ENCODE results near the gene SECTM1. TPM values are rescaled to one million over a fixed set of nuclear protein-coding genes. Genes with fewer than 3 reads are reported as not detected.

SECTM1 gene
- total RNA-seq, 1 experiment from 2014 or later, result not detected

DNA sequence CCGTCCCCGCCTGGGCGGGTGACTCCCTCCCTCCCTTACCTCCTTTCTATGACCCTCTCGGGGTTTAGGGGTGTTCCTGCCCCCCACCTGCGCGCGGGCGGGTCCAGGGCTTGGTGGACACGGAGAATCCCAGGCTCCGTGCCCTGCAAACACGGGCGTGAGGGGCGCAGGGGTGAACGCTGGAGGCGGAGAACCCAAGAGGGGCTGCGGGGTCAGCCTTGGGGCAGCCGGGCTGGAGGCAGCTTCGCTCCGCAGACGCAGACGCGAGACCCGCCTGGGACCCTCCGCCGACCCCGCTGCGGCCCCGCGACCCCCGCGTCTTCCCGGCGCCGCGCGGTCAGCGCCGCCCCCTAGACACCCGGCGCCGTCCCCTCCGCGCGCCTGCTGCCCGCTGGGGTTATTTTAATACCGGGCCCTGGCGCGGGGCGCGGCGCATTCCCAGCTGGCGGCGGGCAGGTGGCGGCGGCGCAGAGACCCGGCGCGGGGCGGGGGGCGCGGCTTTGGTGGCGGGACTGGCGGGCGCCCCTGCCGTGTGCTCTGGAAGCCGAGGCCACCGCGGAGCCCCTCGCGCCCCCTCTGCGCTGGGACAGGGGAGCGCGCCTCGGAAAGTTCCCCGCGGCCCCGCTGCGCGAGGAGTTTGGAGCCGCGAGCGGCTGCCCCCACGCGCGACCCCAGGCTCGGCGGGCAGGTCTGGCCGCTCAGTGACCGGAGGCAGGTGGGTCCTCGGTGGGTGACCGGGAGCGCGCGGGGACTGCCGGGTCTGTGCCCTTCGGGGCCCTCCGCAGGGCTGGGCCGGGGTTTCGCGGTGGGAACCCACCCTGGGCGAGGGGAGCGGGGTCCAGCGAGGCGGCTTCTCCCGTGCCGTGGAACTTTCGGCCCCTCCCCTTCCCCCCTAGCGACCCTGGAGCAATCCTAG lies 38.0 kb upstream of the SECTM1 start, which contains the start of gene UTS2R:
Gene UTS2R, plus strand, starts transcription at position 433 of the 916 bp plus-strand sequence. CDS start 2,560 bp downstream, outside the sequence.
- H3K4me1 ChIP-seq (ENCODE audit: low read length), result no peaks in the 10 kb centered on the region
- no peak within 1 kb of the TSS for H3K4me2 ChIP-seq (ENCODE audit: low read depth, low read length, poor library complexity, severe bottlenecking)
- no peaks in the 10 kb centered on the region for H3K36me3 ChIP-seq (ENCODE audit: insufficient read depth, low read length)
- no peak within 1 kb of the TSS for H3K27ac ChIP-seq (ENCODE audit: low read length)
- no peaks in the 10 kb centered on the region for H3K9me2 ChIP-seq (replicated peaks; ENCODE audit: insufficient read depth, low read length)
- no peak within 1 kb of the TSS for H3K4me3 ChIP-seq (ENCODE audit: low read length)
- no peaks in the 10 kb centered on the region for H3K9me3 ChIP-seq (ENCODE audit: low read length)
- H3K9ac ChIP-seq (ENCODE audit: low read length), result no peak within 1 kb of the TSS
- no peaks in the 10 kb centered on the region for H4K20me1 ChIP-seq (ENCODE audit: insufficient read depth, low read depth, low read length)
- H3K27me3 ChIP-seq (ENCODE audit: low read length), result no peaks in the 10 kb centered on the region
- no peak within 1 kb of the TSS for H2AFZ ChIP-seq (ENCODE audit: low read length)
- DNase-seq, result no peak
- H3K79me2 ChIP-seq (ENCODE audit: low read length), result no peaks in the 10 kb centered on the region

DNA sequence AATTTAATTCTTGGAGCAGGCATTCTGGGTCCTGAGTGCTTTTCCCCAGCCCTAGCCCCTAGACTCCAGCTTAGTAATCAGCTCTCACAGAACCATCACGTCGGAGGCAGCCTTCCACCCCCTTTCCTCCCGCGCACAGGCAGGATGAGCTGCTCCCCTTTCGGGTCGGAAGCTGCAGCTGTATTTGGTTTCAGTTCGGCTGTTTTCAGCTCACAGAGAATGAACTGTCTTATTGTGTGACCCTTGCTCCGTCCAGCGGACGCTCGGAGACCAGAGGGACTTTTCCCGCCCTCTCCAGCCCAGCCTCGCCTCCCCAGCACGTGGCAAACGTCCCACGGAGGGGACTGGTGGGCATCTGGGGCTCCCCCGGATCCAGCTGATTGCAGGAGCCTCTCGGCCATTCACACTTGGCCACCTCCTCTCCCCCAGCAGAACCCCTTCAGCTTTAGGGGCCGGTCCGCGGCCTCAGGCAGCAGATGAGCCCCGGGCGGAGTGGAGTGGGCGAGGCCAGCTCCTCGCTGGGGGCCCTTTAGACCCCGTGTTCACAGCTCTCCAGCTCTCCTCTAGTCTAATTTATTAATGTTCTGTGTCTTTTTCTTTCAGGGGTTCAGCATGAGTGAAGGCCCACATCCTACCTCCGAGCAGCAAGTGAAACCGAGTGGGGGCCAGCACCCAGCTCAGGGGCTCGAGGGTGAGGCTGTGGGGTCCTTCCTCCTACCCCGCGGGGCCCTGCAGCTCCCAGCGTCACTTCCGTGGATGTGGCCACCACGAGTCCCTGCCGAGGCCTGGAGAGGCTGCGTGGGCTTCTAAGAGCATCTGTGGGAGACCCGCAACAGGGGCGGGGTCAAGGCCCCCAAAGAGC lies 37.1 kb upstream of the SECTM1 start:
- no peaks in the 10 kb centered on the region for H3K9me3 ChIP-seq (ENCODE audit: low read length)
- H3K36me3 ChIP-seq (ENCODE audit: insufficient read depth, low read length), result no peaks in the 10 kb centered on the region
- H2AFZ ChIP-seq (ENCODE audit: low read length), result no peak overlapping the region
- H3K79me2 ChIP-seq (ENCODE audit: low read length), result no peaks in the 10 kb centered on the region
- DNase-seq, result no peak
- no peak overlapping the region for H3K4me3 ChIP-seq (ENCODE audit: low read length)
- H3K9me2 ChIP-seq (replicated peaks; ENCODE audit: insufficient read depth, low read length), result no peaks in the 10 kb centered on the region
- H3K4me1 ChIP-seq (ENCODE audit: low read length), result no peaks in the 10 kb centered on the region
- no peaks in the 10 kb centered on the region for H3K27me3 ChIP-seq (ENCODE audit: low read length)
- no peak overlapping the region for H3K9ac ChIP-seq (ENCODE audit: low read length)
- no peak overlapping the region for H3K27ac ChIP-seq (ENCODE audit: low read length)
- H3K4me2 ChIP-seq (ENCODE audit: low read depth, low read length, poor library complexity, severe bottlenecking), result no peak overlapping the region
- H4K20me1 ChIP-seq (ENCODE audit: insufficient read depth, low read depth, low read length), result no peaks in the 10 kb centered on the region

DNA sequence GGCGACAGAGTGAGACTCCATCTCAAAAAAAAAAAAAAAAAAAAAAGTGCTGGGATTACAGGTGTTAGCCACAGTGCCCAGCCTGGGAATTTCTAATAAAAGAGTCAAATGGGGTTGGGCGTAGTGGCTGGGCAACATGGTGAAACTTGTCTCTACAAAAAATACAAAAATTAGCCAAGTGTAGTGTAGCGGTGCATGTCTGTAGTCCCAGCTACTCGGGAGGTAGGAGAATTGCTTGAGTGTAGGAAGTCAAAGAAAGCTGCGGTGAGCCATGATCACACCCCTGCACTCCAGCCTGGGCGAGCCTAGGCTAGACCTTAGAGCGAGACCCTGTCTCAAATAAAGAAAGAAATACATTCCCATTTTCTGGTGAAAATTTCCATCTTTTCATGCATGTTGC lies 35.6 kb upstream of the SECTM1 start:
- Histone ChIP-seq H3K27me3 (ENCODE audit: low read length) (no peaks in the 10 kb centered on the region), H3K9ac (ENCODE audit: low read length) (no peak overlapping the region), H3K9me3 (ENCODE audit: low read length) (no peaks in the 10 kb centered on the region), H3K4me1 (ENCODE audit: low read length) (no peaks in the 10 kb centered on the region), H3K27ac (ENCODE audit: low read length) (no peak overlapping the region), H3K4me2 (ENCODE audit: low read depth, low read length, poor library complexity, severe bottlenecking) (no peak overlapping the region), H3K79me2 (ENCODE audit: low read length) (no peaks in the 10 kb centered on the region), H4K20me1 (ENCODE audit: insufficient read depth, low read depth, low read length) (no peaks in the 10 kb centered on the region), H3K4me3 (ENCODE audit: low read length) (no peak overlapping the region), H2AFZ (ENCODE audit: low read length) (no peak overlapping the region), H3K9me2 (replicated peaks; ENCODE audit: insufficient read depth, low read length) (no peaks in the 10 kb centered on the region), H3K36me3 (ENCODE audit: insufficient read depth, low read length) (no peaks in the 10 kb centered on the region)
- no peak for DNase-seq

DNA sequence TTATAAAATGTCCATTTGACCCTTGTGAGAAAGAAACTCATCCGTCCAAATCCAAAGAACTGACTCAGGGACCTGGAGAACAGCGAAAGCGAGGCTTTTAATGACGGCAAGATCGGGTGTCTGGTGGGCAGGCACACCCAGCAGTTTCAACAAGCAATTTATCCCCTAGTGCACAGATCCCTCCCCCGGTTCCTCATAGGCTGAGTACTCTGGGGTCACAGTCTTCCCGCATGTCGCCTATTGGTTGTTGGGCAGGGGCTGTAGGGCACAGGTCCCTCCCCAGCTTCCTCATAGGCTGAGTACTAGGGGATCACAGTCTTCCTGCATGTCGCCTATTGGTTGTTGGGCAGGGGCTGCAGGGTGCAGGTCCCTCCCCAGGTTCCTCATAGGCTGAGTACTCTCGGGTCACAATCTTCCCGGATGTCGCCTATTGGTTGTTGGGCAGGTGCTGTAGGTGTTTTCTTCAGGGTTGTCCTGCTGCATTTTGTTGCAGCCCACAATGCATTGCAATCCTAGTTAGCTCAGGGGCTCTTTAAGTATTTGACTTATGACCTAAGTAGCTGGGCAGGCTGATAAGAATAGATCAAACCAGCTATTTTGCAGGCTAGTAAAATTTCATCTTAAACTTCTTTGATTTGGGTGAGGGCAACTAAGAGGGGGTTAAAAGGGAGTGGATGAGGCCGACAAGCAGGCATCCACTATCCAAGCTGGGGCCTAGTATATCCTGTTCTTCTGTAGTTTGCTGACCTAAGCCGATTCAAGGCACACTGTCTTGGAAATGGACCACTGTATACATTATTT lies 34.4 kb upstream of the SECTM1 start:
- H3K27ac ChIP-seq (ENCODE audit: low read length), result no peak overlapping the region

GRCh38 chr17:82366749-82367148 lies 33.2 kb upstream of the SECTM1 start:
- no peaks in the 10 kb centered on the region for H3K9me2 ChIP-seq (replicated peaks; ENCODE audit: insufficient read depth, low read length)
- H3K36me3 ChIP-seq (ENCODE audit: insufficient read depth, low read length), result no peaks in the 10 kb centered on the region
- no peaks in the 10 kb centered on the region for H3K9me3 ChIP-seq (ENCODE audit: low read length)
- no peaks in the 10 kb centered on the region for H4K20me1 ChIP-seq (ENCODE audit: insufficient read depth, low read depth, low read length)
- no peaks in the 10 kb centered on the region for H3K4me1 ChIP-seq (ENCODE audit: low read length)
- no peak for DNase-seq
- H3K27ac ChIP-seq (ENCODE audit: low read length), result no peak overlapping the region
- H3K79me2 ChIP-seq (ENCODE audit: low read length), result no peaks in the 10 kb centered on the region
- H3K4me2 ChIP-seq (ENCODE audit: low read depth, low read length, poor library complexity, severe bottlenecking), result no peak overlapping the region
- no peaks in the 10 kb centered on the region for H3K27me3 ChIP-seq (ENCODE audit: low read length)
- no peak overlapping the region for H2AFZ ChIP-seq (ENCODE audit: low read length)
- no peak overlapping the region for H3K9ac ChIP-seq (ENCODE audit: low read length)
- H3K4me3 ChIP-seq (ENCODE audit: low read length), result no peak overlapping the region

More for the DNA sequence above, 34.4 kb upstream of the SECTM1 start:
- H3K9me2 ChIP-seq (replicated peaks; ENCODE audit: insufficient read depth, low read length), result no peaks in the 10 kb centered on the region
- H3K27me3 ChIP-seq (ENCODE audit: low read length), result no peaks in the 10 kb centered on the region
- H3K4me2 ChIP-seq (ENCODE audit: low read depth, low read length, poor library complexity, severe bottlenecking), result no peak overlapping the region
- H3K9me3 ChIP-seq (ENCODE audit: low read length), result no peaks in the 10 kb centered on the region
- no peaks in the 10 kb centered on the region for H3K36me3 ChIP-seq (ENCODE audit: insufficient read depth, low read length)
- H3K4me1 ChIP-seq (ENCODE audit: low read length), result no peaks in the 10 kb centered on the region
- no peaks in the 10 kb centered on the region for H3K79me2 ChIP-seq (ENCODE audit: low read length)
- no peak overlapping the region for H2AFZ ChIP-seq (ENCODE audit: low read length)
- H3K9ac ChIP-seq (ENCODE audit: low read length), result no peak overlapping the region
- DNase-seq, result peak; percentile 71
- no peaks in the 10 kb centered on the region for H4K20me1 ChIP-seq (ENCODE audit: insufficient read depth, low read depth, low read length)
- no peak overlapping the region for H3K4me3 ChIP-seq (ENCODE audit: low read length)

- Histone ChIP-seq H3K36me3 (ENCODE audit: insufficient read depth, low read length) (no peaks in the 10 kb centered on the region), H3K9me2 (replicated peaks; ENCODE audit: insufficient read depth, low read length) (no peaks in the 10 kb centered on the region), H3K9me3 (ENCODE audit: low read length) (no peaks in the 10 kb centered on the region), H3K27me3 (ENCODE audit: low read length) (no peaks in the 10 kb centered on the region), H3K4me3 (ENCODE audit: low read length) (no peak overlapping the region), H3K27ac (ENCODE audit: low read length) (no peak overlapping the region), H3K79me2 (ENCODE audit: low read length) (no peaks in the 10 kb centered on the region), H3K9ac (ENCODE audit: low read length) (no peak overlapping the region), H4K20me1 (ENCODE audit: insufficient read depth, low read depth, low read length) (no peaks in the 10 kb centered on the region), H3K4me1 (ENCODE audit: low read length) (no peaks in the 10 kb centered on the region), H3K4me2 (ENCODE audit: low read depth, low read length, poor library complexity, severe bottlenecking) (no peak overlapping the region), H2AFZ (ENCODE audit: low read length) (no peak overlapping the region)
- no peak for DNase-seq
These were observed 32.2 kb upstream of the SECTM1 start for GRCh38 chr17:82365606-82366295.

- peaks cover 8% of the 10 kb centered on the region for H3K4me1 ChIP-seq (ENCODE audit: low read length)
- H3K9me2 ChIP-seq (replicated peaks; ENCODE audit: insufficient read depth, low read length), result no peaks in the 10 kb centered on the region
These were observed 28.5 kb upstream of the SECTM1 start for GRCh38 chr17:82361885-82362633.

More at GRCh38 chr17:82361885-82362633, 28.5 kb upstream of the SECTM1 start:
- Histone ChIP-seq H3K27ac (ENCODE audit: low read length) (no peak overlapping the region), H3K4me3 (ENCODE audit: low read length) (no peak overlapping the region), H3K27me3 (ENCODE audit: low read length) (no peaks in the 10 kb centered on the region), H3K36me3 (ENCODE audit: insufficient read depth, low read length) (no peaks in the 10 kb centered on the region), H2AFZ (ENCODE audit: low read length) (no peak overlapping the region), H3K79me2 (ENCODE audit: low read length) (no peaks in the 10 kb centered on the region), H3K9me3 (ENCODE audit: low read length) (no peaks in the 10 kb centered on the region), H3K9ac (ENCODE audit: low read length) (no peak overlapping the region), H3K4me2 (ENCODE audit: low read depth, low read length, poor library complexity, severe bottlenecking) (no peak overlapping the region), H4K20me1 (ENCODE audit: insufficient read depth, low read depth, low read length) (no peaks in the 10 kb centered on the region)
- no peak for DNase-seq

All from Karpas-422 (cell line).